Right ventricle myocardium superior (tissue), 1 donor: ENCODE measurements around the gene PCDHGB2. TPM values are rescaled to one million over a fixed set of nuclear protein-coding genes. Genes with fewer than 3 reads are reported as not detected.
"Not testable (repeated sequence)": the region's sequence is repeated elsewhere in the genome, so short reads cannot be mapped to it uniquely, and the experiment has no call there.

Experiments
- ATAC-seq: fragments of 200-7000 bp; cut with Tn5 transposase; one replicate; pipeline ENCODE4 v1.9.1; 2020; ENCODE audit warnings: mild to moderate bottlenecking; ENCODE audit not compliant: poor library complexity
- DNase-seq: peaks from one replicate; pipeline ENCODE4 v3.0.0-alpha.2; 2020
- intact Hi-C: fragments of 100-400 bp; cut with DNase I; formaldehyde crosslinking; loops from one replicate; pipeline ENCODE4 v1.11.2; 2022
- total RNA-seq: library from RNA; stranded (reverse); fragmentation: NEBNext Ultra II Directional; extraction: Animal tissue kit (Norgen Biotek cat#: 25700); gene quantifications from one replicate; pipeline ENCODE4 v1.2.1, GENCODE V29; 2021
- donor health status: DM: no; HTN: yes; CAD: no; lungs with severe emphysema.

The PCDHGB2 gene
- total RNA-seq, 1 donor from 2014 or later = 9.2 TPM

DNA sequence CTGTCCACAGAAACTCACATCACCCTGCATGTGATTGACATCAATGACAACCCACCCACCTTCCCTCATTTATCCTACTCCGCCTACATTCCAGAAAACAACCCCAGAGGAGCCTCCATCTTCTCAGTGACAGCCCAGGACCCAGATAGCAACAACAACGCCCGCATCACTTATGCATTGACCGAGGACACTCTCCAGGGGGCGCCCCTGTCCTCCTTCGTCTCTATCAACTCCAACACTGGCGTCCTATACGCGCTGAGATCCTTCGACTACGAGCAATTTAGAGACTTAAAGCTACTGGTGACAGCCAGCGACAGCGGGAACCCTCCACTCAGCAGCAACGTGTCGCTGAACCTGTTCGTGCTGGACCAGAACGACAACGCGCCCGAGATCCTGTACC, 14.5 kb upstream of the PCDHGB2 start:
- ATAC-seq (no peak), DNase-seq (no peak)
- intact Hi-C loops = loop anchor here (5.0 kb wide), 1 partner anchor 67 kb away; the partner anchor contains the start of gene PCDHGA10

DNA sequence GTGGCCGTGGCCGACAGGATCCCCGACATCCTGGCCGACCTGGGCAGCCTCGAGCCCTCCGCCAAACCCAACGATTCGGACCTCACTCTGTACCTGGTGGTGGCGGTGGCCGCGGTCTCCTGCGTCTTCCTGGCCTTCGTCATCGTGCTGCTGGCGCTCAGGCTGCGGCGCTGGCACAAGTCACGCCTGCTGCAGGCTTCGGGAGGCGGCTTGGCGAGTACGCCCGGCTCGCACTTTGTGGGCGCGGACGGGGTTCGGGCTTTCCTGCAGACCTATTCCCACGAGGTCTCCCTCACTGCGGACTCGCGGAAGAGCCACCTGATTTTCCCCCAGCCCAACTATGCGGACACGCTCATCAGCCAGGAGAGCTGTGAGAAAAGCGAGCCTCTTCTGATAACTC, 13.8 kb upstream of the PCDHGB2 start:
- DNase-seq, ATAC-seq: not testable (repeated sequence)
- intact Hi-C loops = loop anchor here (5.0 kb wide), 1 partner anchor 66 kb away; the partner anchor contains the start of gene PCDHGA10

DNA sequence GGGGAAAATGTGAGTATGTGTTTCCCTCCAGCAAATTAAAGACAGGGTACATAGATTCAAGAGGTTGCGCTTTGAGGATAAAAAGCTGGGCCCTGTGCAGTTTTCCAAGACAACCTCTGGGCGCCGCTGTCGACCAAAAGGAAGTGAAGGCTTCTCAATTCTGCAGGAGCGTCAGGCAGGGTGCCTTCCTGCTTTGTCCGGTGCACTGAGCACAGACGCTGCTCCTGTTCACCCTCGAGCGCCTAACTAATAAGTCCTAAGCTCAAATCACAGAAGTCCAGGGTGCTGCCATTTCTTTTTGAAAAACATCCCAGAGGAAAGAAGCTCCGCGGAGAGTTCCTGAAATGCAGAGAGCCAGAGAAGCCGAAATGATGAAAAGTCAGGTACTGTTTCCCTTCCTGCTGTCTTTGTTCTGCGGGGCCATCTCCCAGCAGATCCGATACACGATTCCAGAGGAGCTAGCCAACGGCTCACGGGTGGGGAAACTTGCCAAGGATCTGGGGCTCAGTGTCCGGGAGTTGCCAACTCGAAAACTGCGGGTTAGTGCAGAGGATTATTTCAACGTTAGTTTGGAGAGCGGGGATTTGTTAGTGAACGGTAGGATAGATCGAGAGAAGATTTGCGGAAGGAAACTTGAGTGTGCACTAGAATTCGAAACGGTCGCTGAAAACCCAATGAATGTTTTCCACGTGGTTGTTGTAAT, 9.7 kb upstream of the PCDHGB2 start, which contains the start of gene PCDHGB1:
PCDHGB1 (plus strand) TSS at position 183 of the 703 bp plus-strand sequence; CDS start at position 345, 162 bp downstream.
- DNase-seq (peak; percentile 55), ATAC-seq (peak; percentile 82)
- intact Hi-C loops = loop anchor here (5.0 kb wide), 1 partner anchor 62 kb away; the partner anchor contains the start of gene PCDHGA10

DNA sequence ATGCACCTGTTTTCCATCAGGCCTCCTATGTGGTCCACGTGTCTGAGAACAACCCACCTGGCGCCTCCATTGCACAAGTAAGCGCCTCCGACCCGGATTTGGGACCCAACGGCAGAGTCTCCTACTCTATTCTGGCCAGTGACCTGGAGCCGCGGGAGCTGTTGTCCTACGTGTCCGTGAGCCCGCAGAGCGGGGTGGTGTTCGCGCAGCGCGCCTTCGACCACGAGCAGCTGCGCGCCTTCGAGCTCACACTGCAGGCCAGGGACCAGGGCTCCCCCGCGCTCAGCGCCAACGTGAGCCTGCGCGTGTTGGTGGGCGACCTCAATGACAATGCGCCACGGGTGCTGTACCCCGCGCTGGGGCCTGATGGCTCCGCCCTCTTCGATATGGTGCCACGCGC, 8.2 kb upstream of the PCDHGB2 start:
- intact Hi-C loops = no loop called here
- ATAC-seq (no peak), DNase-seq (no peak)

DNA sequence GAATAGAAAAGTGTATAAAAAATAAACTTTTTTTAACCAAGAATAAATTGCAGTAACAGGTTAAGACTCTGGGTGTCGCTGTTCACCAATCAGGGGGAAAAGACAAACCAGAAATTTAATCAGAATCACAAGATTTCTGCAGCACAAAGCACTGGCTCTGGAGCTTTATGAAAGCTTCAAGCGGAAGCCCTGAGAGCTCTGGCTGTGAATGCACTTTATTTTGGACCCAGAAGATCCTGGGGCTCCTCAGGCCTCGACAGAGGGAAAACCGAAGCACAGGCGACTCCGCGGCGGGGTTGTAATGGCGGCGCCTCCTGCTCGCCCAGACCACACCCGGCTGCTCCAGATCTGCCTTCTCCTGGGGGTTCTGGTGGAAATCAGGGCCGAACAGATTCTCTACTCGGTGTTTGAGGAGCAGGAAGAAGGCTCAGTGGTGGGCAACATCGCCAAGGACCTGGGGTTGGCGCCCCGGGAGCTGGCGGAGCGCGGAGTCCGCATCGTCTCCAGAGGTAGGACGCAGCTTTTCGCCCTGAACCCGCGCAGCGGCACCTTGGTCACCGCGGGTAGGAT, 4.8 kb upstream of the PCDHGB2 start, which contains the start of gene PCDHGA4:
PCDHGA4 (plus strand) TSS at position 122 of the 570 bp plus-strand sequence; CDS start at position 209, 87 bp downstream.
- ATAC-seq (no peak), DNase-seq (no peak)
- intact Hi-C loops = no loop called here

DNA sequence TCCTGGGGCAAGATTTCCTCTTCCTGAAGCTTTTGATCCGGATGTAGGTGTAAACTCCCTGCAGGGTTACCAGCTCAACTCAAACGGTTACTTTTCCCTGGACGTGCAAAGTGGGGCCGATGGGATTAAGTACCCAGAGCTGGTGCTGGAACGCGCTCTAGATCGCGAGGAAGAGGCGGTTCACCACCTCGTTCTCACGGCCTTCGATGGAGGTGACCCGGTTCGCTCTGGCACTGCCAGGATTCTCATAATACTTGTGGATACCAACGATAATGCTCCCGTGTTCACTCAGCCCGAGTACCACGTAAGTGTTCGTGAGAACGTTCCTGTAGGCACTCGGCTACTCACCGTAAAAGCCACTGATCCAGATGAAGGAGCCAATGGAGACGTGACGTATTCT, 4.2 kb upstream of the PCDHGB2 start:
- intact Hi-C loops = no loop called here
- DNase-seq = no peak
- no peak for ATAC-seq

DNA sequence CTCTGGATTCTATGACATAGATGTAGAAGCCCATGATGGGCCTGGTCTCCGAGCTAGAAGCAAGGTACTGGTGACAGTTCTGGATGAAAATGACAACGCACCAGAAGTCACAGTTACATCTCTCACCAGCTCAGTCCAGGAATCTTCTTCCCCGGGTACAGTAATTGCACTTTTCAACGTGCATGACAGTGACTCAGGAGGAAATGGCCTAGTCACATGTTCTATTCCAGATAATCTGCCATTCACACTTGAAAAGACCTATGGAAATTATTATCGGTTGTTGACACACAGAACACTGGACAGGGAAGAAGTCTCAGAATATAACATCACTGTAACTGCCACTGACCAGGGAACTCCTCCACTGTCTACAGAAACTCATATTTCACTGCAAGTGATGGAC, 3.7 kb upstream of the PCDHGB2 start:
- ATAC-seq (no peak), DNase-seq (no peak)
- intact Hi-C loops = no loop called here

DNA sequence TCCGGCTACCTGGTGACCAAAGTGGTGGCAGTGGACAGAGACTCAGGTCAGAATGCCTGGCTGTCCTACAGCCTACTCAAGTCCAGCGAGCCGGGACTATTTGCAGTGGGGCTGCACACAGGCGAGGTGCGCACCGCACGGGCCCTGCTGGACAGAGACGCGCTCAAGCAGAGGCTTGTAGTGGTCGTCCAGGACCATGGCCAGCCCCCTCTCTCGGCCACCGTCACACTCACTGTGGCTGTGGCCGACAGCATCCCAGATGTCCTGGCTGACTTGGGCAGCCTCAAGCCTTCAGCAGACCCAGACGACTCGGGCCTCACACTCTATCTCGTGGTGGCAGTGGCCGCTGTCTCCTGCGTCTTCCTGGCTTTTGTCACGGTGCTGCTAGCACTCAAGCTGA, 2.8 kb upstream of the PCDHGB2 start:
- intact Hi-C loops = no loop called here
- DNase-seq = no peak
- peak; percentile 7 for ATAC-seq

DNA sequence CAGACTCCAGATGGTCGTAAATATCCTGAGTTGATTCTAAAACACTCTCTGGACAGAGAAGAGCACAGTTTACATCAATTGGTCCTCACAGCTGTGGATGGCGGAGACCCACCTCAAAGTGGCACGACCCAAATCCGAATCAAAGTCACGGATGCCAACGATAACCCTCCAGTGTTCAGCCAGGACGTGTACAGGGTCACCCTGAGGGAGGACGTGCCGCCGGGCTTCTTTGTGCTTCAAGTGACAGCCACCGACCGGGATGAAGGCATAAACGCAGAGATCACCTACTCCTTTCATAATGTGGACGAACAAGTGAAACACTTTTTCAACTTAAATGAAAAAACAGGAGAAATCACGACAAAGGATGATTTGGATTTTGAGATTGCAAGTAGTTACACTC, 891 bp downstream of the PCDHGB2 start:
- intact Hi-C loops = no loop called here
- DNase-seq (no peak), ATAC-seq (peak; percentile 21)

DNA sequence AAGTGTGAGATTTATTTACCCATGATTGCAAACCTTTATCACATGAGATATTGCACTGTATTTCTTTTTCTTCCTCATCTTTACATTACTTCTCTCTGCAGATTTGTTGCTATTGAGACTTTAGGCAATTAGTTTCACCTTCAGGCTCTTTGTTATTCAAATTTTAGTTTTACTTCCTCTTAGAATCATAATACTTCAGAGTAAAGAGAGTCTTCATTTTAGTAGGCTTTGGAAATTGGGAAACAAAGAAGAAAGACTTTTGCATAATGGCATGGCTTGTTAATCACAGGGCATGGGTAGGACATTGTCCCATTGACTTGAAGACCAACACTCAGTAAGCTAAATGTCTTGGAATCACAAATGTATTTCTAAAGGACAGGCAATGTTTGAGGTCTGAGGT, 2.9 kb downstream of the PCDHGB2 start:
- DNase-seq = no peak
- intact Hi-C loops = no loop called here
- no peak for ATAC-seq

DNA sequence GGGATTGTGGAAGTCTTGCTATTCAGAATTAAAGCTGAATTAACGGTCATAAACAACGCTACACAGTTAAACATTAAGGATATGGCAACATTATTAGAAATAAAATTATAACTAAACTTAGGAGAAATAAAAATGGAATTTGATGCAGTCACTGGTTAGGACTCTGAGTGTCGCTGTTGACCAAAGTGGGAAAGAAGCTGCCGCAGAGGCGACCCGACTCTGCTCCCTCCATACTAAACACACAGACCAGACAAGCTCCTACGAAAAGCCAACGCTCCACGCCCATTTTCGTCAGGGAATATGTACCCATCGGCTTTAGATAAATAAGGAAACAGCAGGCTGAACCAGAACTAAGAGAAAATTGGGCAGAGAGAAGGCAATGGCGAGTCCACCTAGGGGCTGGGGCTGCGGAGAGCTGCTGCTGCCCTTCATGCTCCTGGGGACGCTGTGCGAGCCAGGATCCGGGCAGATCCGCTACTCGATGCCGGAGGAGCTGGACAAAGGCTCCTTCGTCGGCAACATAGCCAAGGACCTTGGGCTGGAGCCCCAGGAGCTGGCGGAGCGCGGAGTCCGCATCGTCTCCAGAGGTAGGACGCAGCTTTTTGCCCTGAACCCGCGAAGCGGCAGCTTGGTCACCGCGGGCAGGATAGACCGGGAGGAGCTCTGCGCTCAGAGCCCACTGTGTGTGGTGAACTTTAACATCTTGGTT, 4.3 kb downstream of the PCDHGB2 start, which contains the start of gene PCDHGA5:
PCDHGA5 (plus strand) TSS at position 211 of the 709 bp plus-strand sequence; CDS start at position 380, 169 bp downstream.
- DNase-seq (no peak), ATAC-seq (peak; percentile 64)
- intact Hi-C loops = no loop called here

DNA sequence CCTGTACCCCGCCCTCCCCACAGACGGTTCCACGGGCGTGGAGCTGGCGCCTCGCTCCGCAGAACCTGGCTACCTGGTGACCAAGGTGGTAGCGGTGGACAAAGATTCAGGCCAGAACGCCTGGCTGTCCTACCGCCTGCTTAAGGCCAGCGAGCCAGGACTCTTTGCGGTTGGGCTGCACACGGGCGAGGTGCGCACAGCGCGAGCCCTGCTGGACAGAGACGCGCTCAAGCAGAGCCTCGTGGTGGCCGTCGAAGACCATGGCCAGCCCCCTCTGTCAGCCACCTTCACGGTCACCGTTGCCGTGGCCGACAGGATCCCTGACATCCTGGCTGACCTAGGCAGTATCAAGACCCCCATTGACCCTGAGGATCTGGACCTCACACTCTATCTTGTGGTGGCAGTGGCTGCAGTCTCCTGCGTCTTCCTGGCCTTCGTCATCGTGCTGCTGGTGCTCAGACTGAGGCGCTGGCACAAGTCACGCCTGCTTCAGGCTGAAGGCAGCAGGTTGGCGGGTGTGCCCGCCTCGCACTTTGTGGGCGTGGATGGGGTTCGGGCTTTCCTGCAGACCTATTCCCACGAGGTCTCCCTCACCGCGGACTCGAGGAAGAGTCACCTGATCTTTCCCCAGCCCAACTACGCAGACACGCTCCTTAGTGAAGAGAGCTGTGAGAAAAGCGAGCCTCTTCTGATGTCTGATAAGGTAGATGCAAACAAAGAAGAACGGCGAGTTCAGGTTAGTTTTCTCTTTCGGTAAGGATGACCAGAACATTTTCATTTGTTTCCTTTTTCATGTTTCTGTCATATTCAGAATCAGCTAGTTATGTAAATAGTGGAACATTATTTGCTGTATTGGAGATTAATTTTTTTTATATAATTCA, 6.5 kb downstream of the PCDHGB2 start:
- ATAC-seq (no peak), DNase-seq (no peak)
- intact Hi-C loops = no loop called here

DNA sequence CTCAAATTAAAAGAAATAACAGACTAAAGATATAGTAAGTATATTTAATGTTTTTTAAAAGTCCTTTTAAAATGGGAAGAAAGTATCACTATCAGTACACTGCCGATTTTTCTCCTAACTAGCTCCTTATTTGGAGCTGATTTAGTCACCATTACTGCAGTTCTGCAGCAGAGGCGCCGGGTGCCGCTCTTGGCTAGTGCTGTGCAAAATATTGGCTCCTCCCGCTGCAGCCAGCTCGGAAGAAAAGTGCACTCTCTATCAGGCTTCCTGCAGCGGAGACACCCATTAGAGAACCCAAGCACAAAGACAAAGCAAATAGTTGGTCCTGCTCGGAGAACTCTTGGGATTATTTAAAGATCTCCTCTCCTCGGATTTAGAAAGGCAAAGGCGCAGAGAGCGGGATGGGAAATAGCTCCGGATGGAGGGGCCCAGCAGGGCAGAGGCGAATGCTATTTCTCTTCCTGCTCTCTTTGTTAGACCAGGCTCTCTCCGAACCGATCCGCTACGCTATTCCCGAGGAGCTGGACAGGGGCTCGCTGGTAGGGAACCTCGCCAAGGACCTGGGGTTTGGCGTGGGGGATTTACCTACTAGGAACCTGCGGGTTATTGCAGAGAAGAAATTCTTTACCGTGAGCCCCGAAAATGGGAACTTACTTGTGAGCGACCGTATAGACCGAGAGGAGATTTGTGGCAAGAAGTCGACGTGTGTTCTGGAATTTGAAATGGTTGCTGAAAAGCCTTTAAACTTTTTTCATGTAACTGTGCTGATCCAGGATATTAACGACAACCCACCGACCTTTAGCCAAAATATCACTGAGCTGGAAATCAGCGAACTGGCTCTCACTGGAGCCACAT, 10.4 kb downstream of the PCDHGB2 start, which contains the start of gene PCDHGB3:
PCDHGB3 (plus strand) TSS at position 249 of the 855 bp plus-strand sequence; CDS start at position 402, 153 bp downstream.
- DNase-seq (peak; percentile 75), ATAC-seq (peak; percentile 89)
- intact Hi-C loops = no loop called here

DNA sequence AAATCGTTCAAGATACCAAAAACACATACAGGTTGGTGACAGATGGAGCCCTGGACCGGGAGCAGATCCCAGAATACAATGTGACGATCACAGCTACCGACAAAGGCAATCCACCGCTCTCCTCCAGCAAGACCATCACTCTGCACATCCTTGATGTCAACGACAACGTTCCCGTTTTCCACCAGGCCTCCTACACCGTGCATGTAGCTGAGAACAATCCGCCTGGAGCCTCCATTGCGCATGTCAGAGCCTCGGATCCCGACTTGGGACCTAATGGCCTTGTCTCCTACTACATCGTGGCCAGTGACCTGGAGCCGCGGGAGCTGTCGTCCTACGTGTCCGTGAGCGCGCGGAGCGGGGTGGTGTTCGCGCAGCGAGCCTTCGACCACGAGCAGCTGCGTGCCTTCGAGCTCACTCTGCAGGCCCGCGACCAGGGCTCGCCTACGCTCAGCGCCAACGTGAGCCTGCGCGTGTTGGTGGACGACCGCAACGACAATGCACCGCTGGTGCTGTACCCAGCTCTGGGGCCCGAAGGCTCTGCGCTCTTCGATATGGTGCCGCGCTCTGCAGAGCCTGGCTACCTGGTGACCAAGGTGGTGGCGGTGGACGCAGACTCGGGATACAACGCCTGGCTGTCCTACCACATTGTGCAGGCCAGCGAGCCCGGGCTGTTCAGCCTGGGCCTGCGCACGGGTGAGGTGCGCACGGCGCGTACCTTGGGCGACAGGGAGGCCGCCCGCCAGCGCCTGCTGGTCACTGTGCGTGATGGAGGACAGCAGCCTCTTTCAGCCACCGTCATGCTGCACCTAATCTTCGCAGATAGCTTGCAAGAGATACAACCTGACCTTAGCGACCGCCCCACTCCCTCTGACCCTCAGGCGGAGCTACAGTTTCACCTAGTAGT, 12.0 kb downstream of the PCDHGB2 start:
- DNase-seq (no peak), ATAC-seq (peak; percentile 55)
- intact Hi-C loops = no loop called here

DNA sequence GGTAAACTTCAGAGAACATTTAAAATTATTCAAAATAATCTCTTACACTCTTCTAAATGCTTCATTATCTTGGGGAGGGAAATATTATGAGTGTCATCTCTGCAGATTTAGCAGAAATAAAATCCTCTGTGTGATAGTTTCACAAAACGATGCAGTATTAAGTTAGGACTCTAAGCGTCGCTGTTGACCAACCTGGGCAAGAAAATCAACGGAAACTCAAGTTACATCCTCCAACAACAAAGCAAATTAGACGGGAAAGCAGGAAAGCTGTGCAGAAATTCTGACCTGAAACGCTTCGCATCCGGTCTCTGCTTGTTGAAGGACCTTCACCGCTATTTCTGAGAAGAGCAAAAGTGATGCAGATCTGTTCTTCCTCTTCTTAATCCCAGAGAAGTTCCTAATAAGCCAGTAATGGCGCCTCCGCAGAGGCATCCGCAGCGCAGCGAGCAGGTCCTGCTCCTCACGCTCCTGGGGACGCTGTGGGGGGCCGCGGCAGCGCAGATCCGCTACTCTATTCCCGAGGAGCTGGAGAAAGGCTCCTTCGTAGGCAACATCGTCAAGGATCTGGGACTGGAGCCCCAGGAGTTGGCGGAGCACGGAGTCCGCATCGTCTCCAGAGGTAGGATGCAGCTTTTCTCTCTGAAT, 14.0 kb downstream of the PCDHGB2 start, which contains the start of gene PCDHGA6:
PCDHGA6 (plus strand) TSS at position 219 of the 645 bp plus-strand sequence; CDS start at position 412, 193 bp downstream.
- ATAC-seq = peak; percentile 37
- intact Hi-C loops = no loop called here
- DNase-seq = no peak

DNA sequence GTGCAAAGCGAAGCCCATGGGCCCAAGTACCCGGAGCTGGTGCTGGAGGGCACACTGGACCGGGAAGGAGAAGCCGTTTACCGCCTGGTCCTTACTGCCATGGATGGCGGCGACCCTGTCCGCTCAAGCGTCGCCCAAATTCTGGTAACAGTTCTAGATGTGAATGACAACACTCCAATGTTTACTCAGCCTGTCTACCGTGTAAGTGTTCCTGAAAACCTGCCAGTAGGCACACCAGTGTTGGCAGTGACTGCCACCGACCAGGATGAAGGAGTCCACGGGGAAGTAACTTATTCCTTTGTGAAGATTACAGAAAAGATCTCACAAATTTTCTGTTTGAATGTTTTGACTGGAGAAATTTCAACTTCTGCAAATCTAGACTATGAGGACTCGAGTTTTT, 14.8 kb downstream of the PCDHGB2 start:
- intact Hi-C loops = no loop called here

More for the DNA sequence above, 14.8 kb downstream of the PCDHGB2 start:
- DNase-seq (no peak), ATAC-seq (peak; percentile 72)
